ENCODE data around the gene PRSS22. TPM values are rescaled to one million over a fixed set of nuclear protein-coding genes. Genes with fewer than 3 reads are reported as not detected.

PRSS22 gene
- total and polyA plus RNA-seq, 2 experiments from 2014 or later, result 1.3 to 2.0 TPM

- Mint-ChIP-seq H3K27me3 (ENCODE audit: insufficient read depth, low read depth, poor library complexity) (peaks cover 14% of the 10 kb centered on the region), H3K4me1 (no peaks in the 10 kb centered on the region; the same call in 2 of the 3 replicates), H3K9me3 (no peaks in the 10 kb centered on the region), H3K27ac (no peak overlapping the region), H3K4me3 (no peak overlapping the region), H3K36me3 (ENCODE audit: low read depth) (no peaks in the 10 kb centered on the region)
- Histone ChIP-seq H3K4me2 (no peak overlapping the region), H3K27me3 (ENCODE audit: insufficient read depth) (no peaks in the 10 kb centered on the region), H3K4me1 (ENCODE audit: insufficient read depth) (no peaks in the 10 kb centered on the region; the same call in 1 of the 2 replicates), H3K4me3 (no peak overlapping the region), H4K20me1 (replicated peaks; ENCODE audit: insufficient read depth) (no peaks in the 10 kb centered on the region), H3K27ac (ENCODE audit: low read depth) (no peak overlapping the region), H2AFZ (peak overlapping the region; percentile 56; the same call in 1 of the 2 replicates), H3F3A (replicated peaks; ENCODE audit: low read depth) (no peaks in the 10 kb centered on the region), H3K36me3 (ENCODE audit: insufficient read depth) (no peaks in the 10 kb centered on the region), H3K9me2 (ENCODE audit: insufficient read depth) (no peaks in the 10 kb centered on the region), H3K79me2 (replicated peaks; ENCODE audit: insufficient read depth) (no peaks in the 10 kb centered on the region)
- ATAC-seq, result peak; percentile 50
- no peak for DNase-seq (ENCODE audit: low spot score)
- TF ChIP-seq EZH2 (IDR thresholded peaks at IDR 0.05; ENCODE audit: low read depth, unreplicated experiment) (no peak), ETS1 (IDR thresholded peaks at IDR 0.05) (no peak), EZH2phosphoT487 (IDR thresholded peaks at IDR 0.05; ENCODE audit: unreplicated experiment) (no peak), POLR2AphosphoS5 (IDR thresholded peaks at IDR 0.05; ENCODE audit: low read depth) (no peak), CTCF (conservative IDR thresholded peaks at IDR 0.05; ENCODE audit: low read depth in 2 of 2) (no peak), NANOG (IDR thresholded peaks at IDR 0.05; ENCODE audit: borderline replicate concordance) (no peak), ZNF114 (CRISPR knock-in tag; IDR thresholded peaks at IDR 0.05) (no peak), REST (IDR thresholded peaks at IDR 0.05; ENCODE audit: unreplicated experiment) (no peak), STAT1 (IDR thresholded peaks at IDR 0.05; ENCODE audit: unreplicated experiment) (no peak), JUNB (IDR thresholded peaks at IDR 0.05; ENCODE audit: unreplicated experiment) (no peak), ZNF462 (CRISPR knock-in tag; IDR thresholded peaks at IDR 0.05) (no peak)
Observed at GRCh38 chr16:2811703-2812471, 46.1 kb downstream of the PRSS22 start.

Data from GM23338 (cell line).